ENCODE results near the gene TBX15.

Gene TBX15

GRCh38 chr1:118948846-118949245 is 39.3 kb downstream of the TBX15 start:
- Histone ChIP-seq H3K27ac (no peak overlapping the region), H3K4me3 (no peak overlapping the region)
- no peak for DNase-seq (ENCODE audit: low spot score)
- TF ChIP-seq CTCF (IDR thresholded peaks at IDR 0.05): no peak

- TF ChIP-seq CTCF (IDR thresholded peaks at IDR 0.05): no peak
- H3K27ac ChIP-seq: no peak overlapping the region
- no peak overlapping the region for H3K4me3 ChIP-seq
- DNase-seq (ENCODE audit: low spot score): no peak
These were observed 39.8 kb downstream of the TBX15 start for GRCh38 chr1:118948351-118948750.

GRCh38 chr1:118947790-118948189 is 40.4 kb downstream of the TBX15 start:
- DNase-seq (ENCODE audit: low spot score): no peak
- Histone ChIP-seq H3K4me3 (no peak overlapping the region), H3K27ac (no peak overlapping the region)
- TF ChIP-seq CTCF (IDR thresholded peaks at IDR 0.05): no peak

- Histone ChIP-seq H3K4me3 (no peak overlapping the region), H3K27ac (no peak overlapping the region)
- DNase-seq (ENCODE audit: low spot score): no peak
- no peak for TF ChIP-seq CTCF (IDR thresholded peaks at IDR 0.05)
These were observed 41.0 kb downstream of the TBX15 start for GRCh38 chr1:118947003-118947765.

- Histone ChIP-seq H3K4me3 (no peak overlapping the region), H3K27ac (no peak overlapping the region)
- TF ChIP-seq CTCF (IDR thresholded peaks at IDR 0.05): no peak
- DNase-seq (ENCODE audit: low spot score): no peak
These were observed 42.7 kb downstream of the TBX15 start for GRCh38 chr1:118945489-118945888.

- Histone ChIP-seq H3K27ac (no peak overlapping the region), H3K4me3 (no peak overlapping the region)
- no peak for DNase-seq (ENCODE audit: low spot score)
- TF ChIP-seq CTCF (IDR thresholded peaks at IDR 0.05): no peak
These were observed 43.6 kb downstream of the TBX15 start for GRCh38 chr1:118944546-118944945.

- Histone ChIP-seq H3K27ac (no peak overlapping the region), H3K4me3 (no peak overlapping the region)
- TF ChIP-seq CTCF (IDR thresholded peaks at IDR 0.05): no peak
- no peak for DNase-seq (ENCODE audit: low spot score)
These were observed 44.0 kb downstream of the TBX15 start for GRCh38 chr1:118944133-118944532.

Data from coronary artery (tissue), 2 donors.